Right atrium auricular region (tissue), 2 donors: ENCODE results near the gene CHST10. TPM values are rescaled to one million over a fixed set of nuclear protein-coding genes. Genes with fewer than 3 reads are reported as not detected.
A peak's percentile ranks its signal among the peaks of the same experiment; 100 is the strongest.

Source experiments
- DNase-seq: peaks from one replicate; pipeline ENCODE4 v3.0.0-alpha.2; 2019; ENCODE audit warnings: low spot score
- H3K27ac ChIP-seq, 2 donors: fragments of 200-600 bp; sonication (generic); 1 replicate in 1 of 2; 2 replicates in 1 of 2; pipeline ENCODE4 v1.5.1; 2016 to 2019
- H3K27me3 ChIP-seq, 2 donors: fragments of 200-600 bp; sonication (generic); one replicate each; pipeline versions ENCODE4 v1.5.1 to v1.6.0; 2017 to 2019
- H3K36me3 ChIP-seq: fragments of 200-600 bp; sonication (generic); one replicate; pipeline ENCODE4 v1.5.1; 2016
- H3K4me1 ChIP-seq, 2 donors: fragments of 200-600 bp; sonication (generic); one replicate each; pipeline versions ENCODE4 v1.5.1 to v1.6.0; 2017 to 2019
- H3K4me3 ChIP-seq, 2 donors: fragments of 200-600 bp; sonication (generic); 1 replicate in 1 of 2; 2 replicates in 1 of 2; pipeline ENCODE4 v1.5.1; 2017 to 2019; ENCODE audit warnings: mild to moderate bottlenecking in 1 of 2, moderate library complexity in 1 of 2
- H3K9me3 ChIP-seq, 2 donors: fragments of 200-600 bp; sonication (generic); one replicate each; pipeline ENCODE4 v1.5.1; 2019
- CTCF ChIP-seq, 2 donors: fragments of 200-600 bp; sonication (generic); IDR thresholded peaks; one replicate each; pipeline ENCODE4 v1.5.1; 2019; ENCODE audit warnings: antibody characterized with exemption in 2 of 2
- total RNA-seq, 2 donors: library from RNA; depleted of rRNA; stranded (reverse); fragments of >200 nt; gene quantifications; one replicate each; pipeline ENCODE4 v1.1.0, GENCODE V29; 2016

Gene CHST10
- total RNA-seq, 2 donors from 2014 or later = 12.5 to 16.4 TPM

- peaks cover 0 to 44% of the 10 kb centered on the region in 2 donors for H3K4me1 ChIP-seq
- no peaks in the 10 kb centered on the region for H3K27me3 ChIP-seq
- H3K27ac ChIP-seq = no peak overlapping the region
- no peak overlapping the region for H3K4me3 ChIP-seq
- H3K9me3 ChIP-seq = no peaks in the 10 kb centered on the region
- TF ChIP-seq CTCF (IDR thresholded peaks at IDR 0.05) = no peak
- peaks cover 11% of the 10 kb centered on the region for H3K36me3 ChIP-seq
- DNase-seq = peak; percentile 5
These were observed 4.6 kb downstream of the CHST10 start for GRCh38 chr2:100412881-100413321.

GRCh38 chr2:100412466-100412865 is 5.0 kb downstream of the CHST10 start:
- no peak overlapping the region for H3K27ac ChIP-seq
- H3K4me1 ChIP-seq = peaks cover 0 to 45% of the 10 kb centered on the region in 2 donors
- no peak for TF ChIP-seq CTCF (IDR thresholded peaks at IDR 0.05)
- no peak for DNase-seq
- H3K27me3 ChIP-seq = no peaks in the 10 kb centered on the region
- peaks cover 11% of the 10 kb centered on the region for H3K36me3 ChIP-seq
- H3K9me3 ChIP-seq = no peaks in the 10 kb centered on the region
- H3K4me3 ChIP-seq = no peak overlapping the region

GRCh38 chr2:100411841-100412292 is 5.6 kb downstream of the CHST10 start:
- TF ChIP-seq CTCF (IDR thresholded peaks at IDR 0.05) = no peak
- no peak for DNase-seq
- no peaks in the 10 kb centered on the region for H3K27me3 ChIP-seq
- no peaks in the 10 kb centered on the region for H3K9me3 ChIP-seq
- H3K4me1 ChIP-seq = peaks cover 0 to 51% of the 10 kb centered on the region in 2 donors
- H3K27ac ChIP-seq = no peak overlapping the region
- peaks cover 11% of the 10 kb centered on the region for H3K36me3 ChIP-seq
- no peak overlapping the region for H3K4me3 ChIP-seq

- no peak for DNase-seq
- peaks cover 0 to 39% of the 10 kb centered on the region in 2 donors for H3K4me1 ChIP-seq
- no peak overlapping the region for H3K4me3 ChIP-seq
- peaks cover 26% of the 10 kb centered on the region for H3K36me3 ChIP-seq
- no peaks in the 10 kb centered on the region for H3K9me3 ChIP-seq
- H3K27ac ChIP-seq = no peak overlapping the region
- H3K27me3 ChIP-seq = no peaks in the 10 kb centered on the region
- TF ChIP-seq CTCF (IDR thresholded peaks at IDR 0.05) = no peak
These were observed 7.4 kb downstream of the CHST10 start for GRCh38 chr2:100409975-100410647.

GRCh38 chr2:100409461-100409860 is 8.0 kb downstream of the CHST10 start:
- Histone ChIP-seq H3K4me3 (no peak overlapping the region), H3K36me3 (peaks cover 30% of the 10 kb centered on the region), H3K9me3 (no peaks in the 10 kb centered on the region), H3K27ac (no peak overlapping the region), H3K27me3 (no peaks in the 10 kb centered on the region), H3K4me1 (peaks cover 0 to 39% of the 10 kb centered on the region in 2 donors)
- no peak for TF ChIP-seq CTCF (IDR thresholded peaks at IDR 0.05)
- DNase-seq = no peak

GRCh38 chr2:100408941-100409340 is 8.5 kb downstream of the CHST10 start:
- Histone ChIP-seq H3K36me3 (peaks cover 25% of the 10 kb centered on the region), H3K4me1 (peaks cover 0 to 39% of the 10 kb centered on the region in 2 donors), H3K9me3 (no peaks in the 10 kb centered on the region), H3K27me3 (no peaks in the 10 kb centered on the region), H3K4me3 (no peak overlapping the region), H3K27ac (peak overlapping the region in 1 of 2 donors; percentile 65)
- no peak for TF ChIP-seq CTCF (IDR thresholded peaks at IDR 0.05)
- DNase-seq = no peak
